ENCODE results near the gene BORCS5. TPM values are rescaled to one million over a fixed set of nuclear protein-coding genes. Genes with fewer than 3 reads are reported as not detected.

The BORCS5 gene
- total and polyA plus RNA-seq, 2 of the 8 experiments (the other 6 are each of a cell fraction or from before 2014, with no cell fraction given), result 8.3 to 17.4 TPM

- TF ChIP-seq RBBP5 (IDR thresholded peaks at IDR 0.05; ENCODE audit: borderline replicate concordance, low read depth, low read length) (no peak), TCF12 (IDR thresholded peaks at IDR 0.05; ENCODE audit: low read depth, low read length) (no peak)
Measured at GRCh38 chr12:12510141-12510540, 153.3 kb downstream of the BORCS5 start (continued).
